HEK293 (cell line): ENCODE results near the gene NID1.

Experiments
- CTCF ChIA-PET: fragments of 350-600 bp; formaldehyde crosslinking; extraction: SDS; loops from one replicate; lab custom pipeline; 2021; ENCODE audit warnings: antibody characterized with exemption; lab: Yijun Ruan, JAX
- POLR2A ChIA-PET: fragments of 300-600 bp; formaldehyde crosslinking; extraction: SDS; loops from one replicate; lab custom pipeline; 2020; ENCODE audit warnings: antibody characterized with exemption, inconsistent platforms; lab: Yijun Ruan, JAX
- H3K27ac ChIP-seq: fragments of 200-500 bp; sonication (Bioruptor generic); 2 replicates; pipeline ENCODE4 v1.5.1; 2014; ENCODE audit warnings: low read depth, low read length, control low read depth, inconsistent platforms; ENCODE audit errors: extremely low read depth
- H3K36me3 ChIP-seq, 2 experiments: fragments of 200-500 bp in 1 of 2; sonication (Bioruptor generic) in 1 of 2; 1 replicate in 1 of 2; 2 replicates in 1 of 2; pipeline ENCODE4 v1.5.1; 2014 to 2017; ENCODE audit warnings: inconsistent platforms in 2 of 2, low read length in 2 of 2; ENCODE audit not compliant: control insufficient read depth in 2 of 2, insufficient read depth in 1 of 2
- H3K4me1 ChIP-seq: fragments of 200-500 bp; sonication (Bioruptor generic); 2 replicates; pipeline ENCODE4 v1.5.1; 2014; ENCODE audit warnings: mild to moderate bottlenecking, low read length, inconsistent platforms; ENCODE audit not compliant: control insufficient read depth, insufficient read depth
- H3K4me3 ChIP-seq: 2 replicates; pipeline ENCODE4 v1.5.1; 2011; ENCODE audit warnings: low read depth, mild to moderate bottlenecking, control low read depth, low read length, moderate library complexity
- H3K9me3 ChIP-seq: fragments of 200-500 bp; sonication (Bioruptor generic); 2 replicates; pipeline ENCODE4 v1.5.1; 2014; ENCODE audit warnings: low read depth, low read length, inconsistent platforms; ENCODE audit not compliant: control insufficient read depth, insufficient read depth
- BCL11B ChIP-seq: fragments of 450-650 bp; formaldehyde crosslinking; IDR thresholded peaks from 2 replicates; pipeline ENCODE4 v1.5.1; 2016; ENCODE audit warnings: low read depth, missing biosample characterization, missing genetic modification characterization
- IKZF3 ChIP-seq: fragments of 450-650 bp; IDR thresholded peaks from 2 replicates; pipeline ENCODE4 v1.5.0; 2018; ENCODE audit warnings: missing biosample characterization, mild to moderate bottlenecking, missing genetic modification characterization, moderate library complexity
- KLF9 ChIP-seq: fragments of 450-650 bp; formaldehyde crosslinking; IDR thresholded peaks from 2 replicates; pipeline ENCODE4 v1.5.1; 2016; ENCODE audit warnings: missing biosample characterization, missing genetic modification characterization, low read depth
- OSR2 ChIP-seq: fragments of 450-650 bp; formaldehyde crosslinking; IDR thresholded peaks from 2 replicates; pipeline ENCODE4 v1.5.1; 2016; ENCODE audit warnings: missing biosample characterization, missing genetic modification characterization
- PRDM1 ChIP-seq: fragments of 450-650 bp; formaldehyde crosslinking; IDR thresholded peaks from 2 replicates; pipeline ENCODE4; 2016; ENCODE audit warnings: missing biosample characterization, missing genetic modification characterization
- SCRT1 ChIP-seq: fragments of 450-650 bp; formaldehyde crosslinking; IDR thresholded peaks from 2 replicates; pipeline ENCODE4 v1.5.1; 2016; ENCODE audit warnings: missing biosample characterization, missing genetic modification characterization, borderline replicate concordance
- SCRT2 ChIP-seq: fragments of 450-650 bp; formaldehyde crosslinking; IDR thresholded peaks from 2 replicates; pipeline ENCODE4 v1.5.1; 2016; ENCODE audit warnings: missing biosample characterization, missing genetic modification characterization
- SETDB1 ChIP-seq: IDR thresholded peaks from one replicate; pipeline ENCODE4 v1.6.1; 2017; ENCODE audit warnings: mild to moderate bottlenecking, low read length, moderate library complexity, mixed read lengths; ENCODE audit not compliant: insufficient read length
- ZFP37 ChIP-seq: fragments of 450-650 bp; formaldehyde crosslinking; IDR thresholded peaks from 2 replicates; pipeline ENCODE4 v1.5.1; 2016; ENCODE audit warnings: missing biosample characterization, missing genetic modification characterization
- ZNF112 ChIP-seq: fragments of 450-650 bp; formaldehyde crosslinking; IDR thresholded peaks from 2 replicates; pipeline ENCODE4 v1.5.0; 2017; ENCODE audit warnings: missing biosample characterization, missing genetic modification characterization
- ZNF311 ChIP-seq: fragments of 450-650 bp; formaldehyde crosslinking; IDR thresholded peaks from 2 replicates; pipeline ENCODE4 v1.5.1; 2017; ENCODE audit warnings: missing biosample characterization, missing genetic modification characterization, borderline replicate concordance
- ZNF521 ChIP-seq: fragments of 450-650 bp; formaldehyde crosslinking; IDR thresholded peaks from 2 replicates; pipeline ENCODE4 v1.5.1; 2017; ENCODE audit warnings: missing biosample characterization, mild to moderate bottlenecking, missing genetic modification characterization
- ZNF560 ChIP-seq: fragments of 450-650 bp; formaldehyde crosslinking; IDR thresholded peaks from 2 replicates; pipeline ENCODE4 v1.5.1; 2017; ENCODE audit warnings: missing biosample characterization, missing genetic modification characterization, borderline replicate concordance
- ZNF600 ChIP-seq: fragments of 450-650 bp; formaldehyde crosslinking; IDR thresholded peaks from 2 replicates; pipeline ENCODE4 v1.5.1; 2016; ENCODE audit warnings: missing biosample characterization, missing genetic modification characterization
- ZNF777 ChIP-seq: fragments of 450-650 bp; formaldehyde crosslinking; IDR thresholded peaks from 2 replicates; pipeline ENCODE4 v1.5.1; 2017; ENCODE audit warnings: missing biosample characterization, missing genetic modification characterization, borderline replicate concordance
- ZNF785 ChIP-seq: fragments of 450-650 bp; formaldehyde crosslinking; IDR thresholded peaks from 2 replicates; pipeline ENCODE4 v1.5.1; 2016; ENCODE audit warnings: missing biosample characterization, missing genetic modification characterization
- TF ChIP-seq, protein P1 (sequence below): fragments of 450-650 bp; IDR thresholded peaks from 2 replicates; pipeline ENCODE4 v1.5.1; 2018; ENCODE audit warnings: missing biosample characterization, mild to moderate bottlenecking, missing genetic modification characterization
- TF ChIP-seq, protein P2 (sequence below): fragments of 450-650 bp; formaldehyde crosslinking; IDR thresholded peaks from 2 replicates; pipeline ENCODE4 v1.5.1; 2016; ENCODE audit warnings: missing biosample characterization, missing genetic modification characterization, low read depth
- TF ChIP-seq, protein P3 (sequence below): fragments of 450-650 bp; formaldehyde crosslinking; IDR thresholded peaks from 2 replicates; pipeline ENCODE4 v1.5.1; 2016; ENCODE audit warnings: missing biosample characterization, missing genetic modification characterization

Gene NID1

GRCh38 chr1:235951661-235952060 lies 113.2 kb downstream of the NID1 start (continued):
- TF ChIP-seq, protein P1, sequence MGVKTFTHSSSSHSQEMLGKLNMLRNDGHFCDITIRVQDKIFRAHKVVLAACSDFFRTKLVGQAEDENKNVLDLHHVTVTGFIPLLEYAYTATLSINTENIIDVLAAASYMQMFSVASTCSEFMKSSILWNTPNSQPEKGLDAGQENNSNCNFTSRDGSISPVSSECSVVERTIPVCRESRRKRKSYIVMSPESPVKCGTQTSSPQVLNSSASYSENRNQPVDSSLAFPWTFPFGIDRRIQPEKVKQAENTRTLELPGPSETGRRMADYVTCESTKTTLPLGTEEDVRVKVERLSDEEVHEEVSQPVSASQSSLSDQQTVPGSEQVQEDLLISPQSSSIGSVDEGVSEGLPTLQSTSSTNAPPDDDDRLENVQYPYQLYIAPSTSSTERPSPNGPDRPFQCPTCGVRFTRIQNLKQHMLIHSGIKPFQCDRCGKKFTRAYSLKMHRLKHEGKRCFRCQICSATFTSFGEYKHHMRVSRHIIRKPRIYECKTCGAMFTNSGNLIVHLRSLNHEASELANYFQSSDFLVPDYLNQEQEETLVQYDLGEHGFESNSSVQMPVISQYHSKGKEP (tag by site-specific recombination): no peak

DNA sequence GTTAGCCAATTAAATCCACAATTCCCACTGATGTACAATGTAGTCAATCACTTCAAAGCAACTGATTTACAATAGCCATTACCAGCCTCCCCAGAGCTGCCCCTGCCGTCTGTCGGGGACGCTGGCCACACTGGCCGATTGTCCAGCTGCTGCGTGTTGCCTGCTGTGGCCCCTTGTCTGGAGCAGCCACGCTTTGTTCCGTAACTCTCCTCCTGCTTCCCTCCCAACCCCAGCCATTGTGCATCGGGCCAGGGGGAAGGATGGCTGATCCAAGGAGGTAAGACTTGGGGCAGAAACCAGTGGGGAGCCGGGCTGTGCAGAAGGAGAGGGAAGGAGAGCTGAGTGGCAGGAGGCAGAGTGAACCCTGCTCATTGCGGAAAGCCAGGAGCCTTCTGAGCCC lies 114.6 kb downstream of the NID1 start:
- TF ChIP-seq IKZF3 (tag by site-specific recombination) (no peak), ZNF600 (tag by site-specific recombination) (peak; percentile 79), ZNF521 (tag by site-specific recombination) (no peak), ZNF112 (tag by site-specific recombination) (no peak), ZNF785 (tag by site-specific recombination) (no peak), ZNF560 (no peak), ZNF777 (no peak)
- TF ChIP-seq, protein P2, sequence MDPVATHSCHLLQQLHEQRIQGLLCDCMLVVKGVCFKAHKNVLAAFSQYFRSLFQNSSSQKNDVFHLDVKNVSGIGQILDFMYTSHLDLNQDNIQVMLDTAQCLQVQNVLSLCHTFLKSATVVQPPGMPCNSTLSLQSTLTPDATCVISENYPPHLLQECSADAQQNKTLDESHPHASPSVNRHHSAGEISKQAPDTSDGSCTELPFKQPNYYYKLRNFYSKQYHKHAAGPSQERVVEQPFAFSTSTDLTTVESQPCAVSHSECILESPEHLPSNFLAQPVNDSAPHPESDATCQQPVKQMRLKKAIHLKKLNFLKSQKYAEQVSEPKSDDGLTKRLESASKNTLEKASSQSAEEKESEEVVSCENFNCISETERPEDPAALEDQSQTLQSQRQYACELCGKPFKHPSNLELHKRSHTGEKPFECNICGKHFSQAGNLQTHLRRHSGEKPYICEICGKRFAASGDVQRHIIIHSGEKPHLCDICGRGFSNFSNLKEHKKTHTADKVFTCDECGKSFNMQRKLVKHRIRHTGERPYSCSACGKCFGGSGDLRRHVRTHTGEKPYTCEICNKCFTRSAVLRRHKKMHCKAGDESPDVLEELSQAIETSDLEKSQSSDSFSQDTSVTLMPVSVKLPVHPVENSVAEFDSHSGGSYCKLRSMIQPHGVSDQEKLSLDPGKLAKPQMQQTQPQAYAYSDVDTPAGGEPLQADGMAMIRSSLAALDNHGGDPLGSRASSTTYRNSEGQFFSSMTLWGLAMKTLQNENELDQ (tag by site-specific recombination): no peak
- CTCF ChIA-PET: interaction anchor here (1.5 to 4.8 kb wide), 2 partner anchors 13 to 21 kb away, joined by 3 to 25 read pairs; no protein-coding TSS in a partner anchor

DNA sequence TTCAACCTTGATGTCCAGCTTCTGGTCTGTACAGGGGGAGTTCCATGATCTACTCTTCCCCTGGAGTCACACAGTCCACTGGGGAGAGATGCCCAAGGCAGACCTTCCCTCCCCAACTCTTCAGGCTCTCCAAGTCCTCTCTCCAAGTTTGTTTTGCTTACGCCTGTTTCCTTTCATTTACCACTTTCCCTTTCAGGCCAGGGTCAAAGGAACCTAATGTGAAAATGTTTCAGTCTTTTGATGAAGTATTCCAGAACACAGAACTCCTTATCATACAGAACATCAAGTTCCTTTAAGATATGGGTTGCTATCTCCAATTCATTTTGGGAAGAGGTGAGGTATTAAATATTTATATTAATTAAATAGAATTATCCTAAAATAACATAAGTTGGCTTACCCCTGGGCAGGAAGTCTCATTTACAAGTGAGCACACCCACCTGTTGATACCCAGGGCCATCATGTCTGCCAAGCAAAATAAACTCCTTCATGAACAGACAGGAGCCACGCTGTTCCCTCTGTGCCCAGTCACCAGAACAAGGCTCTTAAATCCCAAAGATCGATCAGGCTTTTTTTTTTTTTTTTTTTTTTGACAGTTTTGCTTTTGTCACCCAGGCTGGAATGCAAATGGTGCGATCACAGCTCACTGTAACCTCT lies 116.0 kb downstream of the NID1 start:
- no peaks in the 10 kb centered on the region for H3K4me1 ChIP-seq
- H3K4me3 ChIP-seq: no peak overlapping the region
- no peak for TF ChIP-seq OSR2 (tag by site-specific recombination)
- TF ChIP-seq SETDB1: no peak
- TF ChIP-seq, protein P3, sequence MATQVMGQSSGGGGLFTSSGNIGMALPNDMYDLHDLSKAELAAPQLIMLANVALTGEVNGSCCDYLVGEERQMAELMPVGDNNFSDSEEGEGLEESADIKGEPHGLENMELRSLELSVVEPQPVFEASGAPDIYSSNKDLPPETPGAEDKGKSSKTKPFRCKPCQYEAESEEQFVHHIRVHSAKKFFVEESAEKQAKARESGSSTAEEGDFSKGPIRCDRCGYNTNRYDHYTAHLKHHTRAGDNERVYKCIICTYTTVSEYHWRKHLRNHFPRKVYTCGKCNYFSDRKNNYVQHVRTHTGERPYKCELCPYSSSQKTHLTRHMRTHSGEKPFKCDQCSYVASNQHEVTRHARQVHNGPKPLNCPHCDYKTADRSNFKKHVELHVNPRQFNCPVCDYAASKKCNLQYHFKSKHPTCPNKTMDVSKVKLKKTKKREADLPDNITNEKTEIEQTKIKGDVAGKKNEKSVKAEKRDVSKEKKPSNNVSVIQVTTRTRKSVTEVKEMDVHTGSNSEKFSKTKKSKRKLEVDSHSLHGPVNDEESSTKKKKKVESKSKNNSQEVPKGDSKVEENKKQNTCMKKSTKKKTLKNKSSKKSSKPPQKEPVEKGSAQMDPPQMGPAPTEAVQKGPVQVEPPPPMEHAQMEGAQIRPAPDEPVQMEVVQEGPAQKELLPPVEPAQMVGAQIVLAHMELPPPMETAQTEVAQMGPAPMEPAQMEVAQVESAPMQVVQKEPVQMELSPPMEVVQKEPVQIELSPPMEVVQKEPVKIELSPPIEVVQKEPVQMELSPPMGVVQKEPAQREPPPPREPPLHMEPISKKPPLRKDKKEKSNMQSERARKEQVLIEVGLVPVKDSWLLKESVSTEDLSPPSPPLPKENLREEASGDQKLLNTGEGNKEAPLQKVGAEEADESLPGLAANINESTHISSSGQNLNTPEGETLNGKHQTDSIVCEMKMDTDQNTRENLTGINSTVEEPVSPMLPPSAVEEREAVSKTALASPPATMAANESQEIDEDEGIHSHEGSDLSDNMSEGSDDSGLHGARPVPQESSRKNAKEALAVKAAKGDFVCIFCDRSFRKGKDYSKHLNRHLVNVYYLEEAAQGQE (tag by site-specific recombination): no peak
- TF ChIP-seq SCRT1 (tag by site-specific recombination): peak; percentile 91
- 0 out of 2 replicates have a peak, but pooled peaks have one; percentile 20 for TF ChIP-seq PRDM1 (tag by site-specific recombination)
- no peak for TF ChIP-seq KLF9 (tag by site-specific recombination)
- TF ChIP-seq BCL11B (tag by site-specific recombination): no peak
- TF ChIP-seq ZFP37: no peak
- peak; percentile 90 for TF ChIP-seq SCRT2
- no peak for TF ChIP-seq ZNF311 (tag by site-specific recombination)
- no peaks in the 10 kb centered on the region for H3K9me3 ChIP-seq
- no peak overlapping the region for H3K27ac ChIP-seq
- ChIA-PET CTCF (interaction anchor here (0.6 to 1.4 kb wide), 5 partner anchors 9 to 102 kb away, joined by 3 to 9 read pairs (median 3); no protein-coding TSS in a partner anchor), POLR2A (no interaction called here)
- no peaks in the 10 kb centered on the region for H3K36me3 ChIP-seq

More for the DNA sequence above, 114.6 kb downstream of the NID1 start:
- Histone ChIP-seq H3K36me3 (no peaks in the 10 kb centered on the region), H3K4me3 (no peak overlapping the region), H3K9me3 (no peaks in the 10 kb centered on the region), H3K27ac (no peak overlapping the region), H3K4me1 (no peaks in the 10 kb centered on the region)
- POLR2A ChIA-PET: no interaction called here
